Right renal cortex interstitium (tissue), 3 donors: ENCODE results near the gene YTHDF2. TPM values are rescaled to one million over a fixed set of nuclear protein-coding genes. Genes with fewer than 3 reads are reported as not detected.

Source experiments
- DNase-seq, 3 donors: peaks; one replicate each; pipeline ENCODE4 v3.0.0-alpha.2; 2013; ENCODE audit warnings: low read depth in 3 of 3, low spot score in 2 of 3
- polyA plus RNA-seq, 3 donors: library from polyadenylated mRNA; unstranded; fragments of 120-200 nt; gene quantifications; one replicate each; pipeline ENCODE4 v1.2.1, GENCODE V29; 2013; ENCODE audit not compliant: insufficient read length in 3 of 3

The YTHDF2 gene
- polyA plus RNA-seq, 3 donors, result 99.4 to 104 (median 104) TPM

- DNase-seq, result no peak
Observed at GRCh38 chr1:28796352-28797211, 59.8 kb downstream of the YTHDF2 start.

- no peak for DNase-seq
Observed at GRCh38 chr1:28800324-28800723, 63.6 kb downstream of the YTHDF2 start.

GRCh38 chr1:28801461-28801860 is 64.7 kb downstream of the YTHDF2 start:
- no peak for DNase-seq

GRCh38 chr1:28803051-28803450 is 66.3 kb downstream of the YTHDF2 start:
- DNase-seq, result no peak

GRCh38 chr1:28803662-28804061 is 66.9 kb downstream of the YTHDF2 start:
- no peak for DNase-seq

GRCh38 chr1:28804071-28804470 is 67.3 kb downstream of the YTHDF2 start:
- DNase-seq, result no peak

GRCh38 chr1:28807046-28807445 is 70.3 kb downstream of the YTHDF2 start:
- no peak for DNase-seq

GRCh38 chr1:28807986-28808385 is 71.2 kb downstream of the YTHDF2 start:
- no peak for DNase-seq

- DNase-seq, result no peak
Observed at GRCh38 chr1:28811369-28811765, 74.6 kb downstream of the YTHDF2 start.

GRCh38 chr1:28811766-28812668 is 75.3 kb downstream of the YTHDF2 start, which contains the start of gene OPRD1:
OPRD1 (plus strand) TSS chr1:28812170; CDS start chr1:28812384, 214 bp downstream.
- no peak for DNase-seq

GRCh38 chr1:28812669-28813468 is 76.1 kb downstream of the YTHDF2 start:
- DNase-seq, result no peak

- no peak for DNase-seq
Observed at GRCh38 chr1:28813931-28814465, 77.3 kb downstream of the YTHDF2 start.

GRCh38 chr1:28815533-28816185 is 78.9 kb downstream of the YTHDF2 start:
- DNase-seq, result no peak

GRCh38 chr1:28817133-28817532 is 80.4 kb downstream of the YTHDF2 start:
- DNase-seq, result no peak

GRCh38 chr1:28819020-28819419 is 82.3 kb downstream of the YTHDF2 start:
- no peak for DNase-seq

Other genes starting within 250 kb of the YTHDF2 start
- gene RCC1, start 230.9 kb upstream of the YTHDF2 start, polyA plus RNA-seq, result 10 to 100 TPM; 31.7 to 35.8 (median 34.2) TPM
- 10 to 100 TPM; 21.7 to 23.3 (median 22.8) TPM for gene TRNAU1AP, start 183.9 kb upstream of the YTHDF2 start, polyA plus RNA-seq
- 1 to 10 TPM; 2.3 to 2.6 (median 2.5) TPM for gene RAB42, start 144.7 kb upstream of the YTHDF2 start, polyA plus RNA-seq
- 10 to 100 TPM; 33.3 to 35.6 (median 33.4) TPM for gene TAF12, start 93.9 kb upstream of the YTHDF2 start, polyA plus RNA-seq
- not detected for gene RNU11, start 88.3 kb upstream of the YTHDF2 start, polyA plus RNA-seq
- gene GMEB1, start 68.2 kb upstream of the YTHDF2 start, polyA plus RNA-seq, result 10 to 100 TPM; 17.1 to 19.1 (median 19.0) TPM
- gene OPRD1, start 75.2 kb downstream of the YTHDF2 start, polyA plus RNA-seq, result under 1 TPM; 0.26 to 0.33 (median 0.33) TPM
- gene EPB41, start 177.6 kb downstream of the YTHDF2 start, polyA plus RNA-seq, result 10 to 100 TPM; 55.8 to 57.9 (median 56.5) TPM